ENCODE results near the gene CELSR3. TPM values are rescaled to one million over a fixed set of nuclear protein-coding genes. Genes with fewer than 3 reads are reported as not detected.

The CELSR3 gene
- total RNA-seq, 1 donor from 2014 or later = 9.8 TPM

DNA sequence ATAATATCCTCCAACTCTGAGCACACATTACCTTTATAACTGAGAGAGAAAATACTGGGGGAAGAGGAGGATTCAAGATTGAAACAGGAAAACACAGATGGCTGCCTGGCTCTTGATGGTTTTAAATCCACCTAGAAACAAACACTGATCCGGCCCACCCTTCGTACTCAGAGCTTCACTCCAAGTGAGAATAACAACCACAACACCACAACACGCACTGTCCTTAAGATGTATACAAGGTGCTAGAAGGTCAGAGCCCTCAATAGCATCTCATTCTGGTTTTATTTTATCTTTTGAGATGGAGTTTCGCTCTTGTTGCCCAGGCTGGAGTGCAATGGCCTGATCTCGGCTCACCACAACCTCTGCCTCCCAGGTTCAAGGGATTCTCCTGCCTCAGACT lies 44.5 kb upstream of the CELSR3 start:
- Mint-ChIP-seq H3K4me3 (no peak overlapping the region), H3K4me1 (ENCODE audit: unreplicated experiment) (peaks cover 28% of the 10 kb centered on the region), H3K9me3 (peaks cover 4% of the 10 kb centered on the region), H3K27me3 (no peaks in the 10 kb centered on the region), H3K36me3 (peaks cover 43% of the 10 kb centered on the region), H3K27ac (no peak overlapping the region)
- TF ChIP-seq CTCF (conservative IDR thresholded peaks at IDR 0.05) = no peak
- no peak for DNase-seq (ENCODE audit: extremely low spot score, unreplicated experiment)

- no peaks in the 10 kb centered on the region for H3K27me3 Mint-ChIP-seq
- peaks cover 4% of the 10 kb centered on the region for H3K9me3 Mint-ChIP-seq
- peaks cover 12% of the 10 kb centered on the region for H3K4me1 Mint-ChIP-seq (ENCODE audit: unreplicated experiment)
- peaks cover 30% of the 10 kb centered on the region for H3K36me3 Mint-ChIP-seq
- no peak for TF ChIP-seq CTCF (conservative IDR thresholded peaks at IDR 0.05)
- no peak for DNase-seq (ENCODE audit: extremely low spot score, unreplicated experiment)
- H3K4me3 Mint-ChIP-seq = no peak overlapping the region
- H3K27ac Mint-ChIP-seq = no peak overlapping the region
These were observed 39.7 kb upstream of the CELSR3 start for GRCh38 chr3:48702320-48702920.

GRCh38 chr3:48700731-48701405 lies 38.2 kb upstream of the CELSR3 start:
- Mint-ChIP-seq H3K36me3 (peaks cover 24% of the 10 kb centered on the region), H3K27me3 (no peaks in the 10 kb centered on the region), H3K9me3 (peaks cover 4% of the 10 kb centered on the region), H3K4me3 (no peak overlapping the region), H3K27ac (no peak overlapping the region), H3K4me1 (ENCODE audit: unreplicated experiment) (peaks cover 14% of the 10 kb centered on the region)
- no peak for DNase-seq (ENCODE audit: extremely low spot score, unreplicated experiment)
- TF ChIP-seq CTCF (conservative IDR thresholded peaks at IDR 0.05) = no peak

DNA sequence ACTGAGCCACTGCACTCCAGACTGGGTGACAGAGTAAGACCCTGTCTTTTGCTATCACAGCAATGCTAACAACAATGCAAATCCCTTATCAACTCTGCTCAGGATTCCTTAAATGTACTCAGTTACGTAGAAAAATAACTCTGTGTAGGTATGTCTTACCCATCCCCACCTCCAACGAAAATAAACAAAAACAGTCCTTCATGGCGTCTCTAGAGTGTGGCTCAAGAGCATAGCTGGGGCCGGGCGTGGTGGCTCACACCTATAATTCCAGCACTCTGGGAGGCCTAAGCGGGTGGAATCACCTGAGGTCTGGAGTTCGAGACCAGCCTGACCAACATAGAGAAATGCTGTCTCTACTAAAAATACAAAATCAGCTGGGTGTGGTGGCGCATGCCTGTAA lies 36.2 kb upstream of the CELSR3 start:
- H3K4me1 Mint-ChIP-seq (ENCODE audit: unreplicated experiment) = peaks cover 18% of the 10 kb centered on the region
- H3K9me3 Mint-ChIP-seq = peaks cover 4% of the 10 kb centered on the region
- H3K36me3 Mint-ChIP-seq = peaks cover 26% of the 10 kb centered on the region
- H3K27ac Mint-ChIP-seq = no peak overlapping the region
- H3K27me3 Mint-ChIP-seq = no peaks in the 10 kb centered on the region
- no peak for TF ChIP-seq CTCF (conservative IDR thresholded peaks at IDR 0.05)
- no peak for DNase-seq (ENCODE audit: extremely low spot score, unreplicated experiment)
- no peak overlapping the region for H3K4me3 Mint-ChIP-seq

- H3K27ac Mint-ChIP-seq = no peak overlapping the region
- H3K9me3 Mint-ChIP-seq = peaks cover 4% of the 10 kb centered on the region
- TF ChIP-seq CTCF (conservative IDR thresholded peaks at IDR 0.05) = no peak
- DNase-seq (ENCODE audit: extremely low spot score, unreplicated experiment) = no peak
- no peak overlapping the region for H3K4me3 Mint-ChIP-seq
- H3K27me3 Mint-ChIP-seq = no peaks in the 10 kb centered on the region
- peaks cover 29% of the 10 kb centered on the region for H3K36me3 Mint-ChIP-seq
- peaks cover 18% of the 10 kb centered on the region for H3K4me1 Mint-ChIP-seq (ENCODE audit: unreplicated experiment)
These were observed 35.3 kb upstream of the CELSR3 start for GRCh38 chr3:48697952-48698351.

Data from type B pancreatic cell (in vitro differentiated cells).